SK-N-MC (cell line): Measurements from ENCODE around the gene ARFIP1.

Experiments used
- EZH2 ChIP-seq: fragments of 200-600 bp; sonication (generic); IDR thresholded peaks from one replicate; pipeline ENCODE4 v1.6.1; 2017; ENCODE audit warnings: antibody characterized with exemption
- POLR2AphosphoS5 ChIP-seq: IDR thresholded peaks from 2 replicates; pipeline ENCODE4 v1.6.1; 2012; ENCODE audit warnings: mild to moderate bottlenecking, low read depth, low read length, borderline replicate concordance

DNA sequence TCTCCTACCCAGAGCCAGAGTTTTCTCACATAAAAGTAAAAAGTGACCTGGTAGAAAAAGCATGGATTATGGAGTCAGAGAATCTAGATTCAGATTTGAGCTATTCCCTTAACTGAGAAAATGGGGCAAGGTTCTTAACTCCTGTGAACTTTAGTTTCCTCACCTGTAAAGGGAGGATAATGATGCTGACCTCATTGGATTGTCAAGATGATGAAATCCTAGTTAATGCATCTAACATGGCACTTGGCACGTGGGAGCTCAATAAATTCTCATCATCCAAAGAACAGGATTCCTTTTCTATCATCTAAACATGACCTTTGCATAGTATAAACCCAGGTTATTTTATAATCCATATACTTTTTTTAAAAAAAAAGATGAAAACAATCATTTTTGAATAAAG lies 175.0 kb downstream of the ARFIP1 start:
- TF ChIP-seq EZH2 (no peak), POLR2AphosphoS5 (no peak)
